Ammon's horn (tissue), 1 donor: Measurements from ENCODE around the gene OR1A2.
"Not testable (repeated sequence)": the region's sequence is repeated elsewhere in the genome, so short reads cannot be mapped to it uniquely, and the experiment has no call there.

Experiments
- DNase-seq: peaks from one replicate; pipeline ENCODE4 v3.0.0-alpha.2; 2016; ENCODE audit warnings: low spot score

OR1A2 gene, protein sequence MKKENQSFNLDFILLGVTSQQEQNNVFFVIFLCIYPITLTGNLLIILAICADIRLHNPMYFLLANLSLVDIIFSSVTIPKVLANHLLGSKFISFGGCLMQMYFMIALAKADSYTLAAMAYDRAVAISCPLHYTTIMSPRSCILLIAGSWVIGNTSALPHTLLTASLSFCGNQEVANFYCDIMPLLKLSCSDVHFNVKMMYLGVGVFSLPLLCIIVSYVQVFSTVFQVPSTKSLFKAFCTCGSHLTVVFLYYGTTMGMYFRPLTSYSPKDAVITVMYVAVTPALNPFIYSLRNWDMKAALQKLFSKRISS

GRCh38 chr17:3197219-3197618, at the start of gene OR1A2:
Gene OR1A2 (plus strand): TSS chr17:3197519. CDS start chr17:3197519, 0 bp downstream.
- no peak for DNase-seq

DNA sequence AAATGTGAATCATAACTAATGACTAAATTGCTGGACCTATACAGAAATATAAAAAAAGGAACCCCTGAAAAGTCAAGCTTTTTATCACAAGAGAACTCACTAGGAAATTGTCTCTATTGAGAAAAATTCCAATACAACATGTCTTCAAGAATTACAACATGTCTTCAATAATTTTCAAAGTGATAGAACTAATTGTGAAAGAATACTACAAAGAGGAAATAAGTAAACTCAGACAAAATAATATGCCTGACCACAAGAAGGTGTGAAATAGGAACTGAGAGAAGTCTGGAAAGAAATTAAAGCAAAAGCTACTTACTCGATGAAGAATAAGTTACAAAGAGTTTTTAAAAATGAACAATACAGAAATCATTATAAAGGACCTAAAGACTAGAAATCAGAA, 40.1 kb upstream of the OR1A2 start:
- no peak for DNase-seq

DNA sequence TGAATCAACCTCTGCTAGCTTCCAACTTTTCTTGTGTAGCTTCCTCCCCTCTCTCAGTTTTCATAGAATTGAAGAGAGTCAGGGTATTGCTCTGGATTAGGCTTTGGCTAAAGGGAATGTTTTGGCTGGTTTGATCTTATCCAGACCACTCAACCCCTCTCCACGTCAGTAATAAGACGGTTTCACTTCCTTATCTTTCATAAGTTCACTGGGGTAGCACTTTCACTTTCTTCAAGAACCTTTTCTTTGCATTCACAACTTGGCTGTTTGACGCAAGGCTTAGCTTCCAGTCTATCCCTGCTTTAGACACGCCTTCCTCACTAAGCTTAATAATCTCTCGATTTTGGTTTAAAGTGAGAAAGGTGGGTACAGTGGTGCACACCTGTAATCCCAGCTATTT, 29.7 kb upstream of the OR1A2 start:
- peak; percentile 34 for DNase-seq

DNA sequence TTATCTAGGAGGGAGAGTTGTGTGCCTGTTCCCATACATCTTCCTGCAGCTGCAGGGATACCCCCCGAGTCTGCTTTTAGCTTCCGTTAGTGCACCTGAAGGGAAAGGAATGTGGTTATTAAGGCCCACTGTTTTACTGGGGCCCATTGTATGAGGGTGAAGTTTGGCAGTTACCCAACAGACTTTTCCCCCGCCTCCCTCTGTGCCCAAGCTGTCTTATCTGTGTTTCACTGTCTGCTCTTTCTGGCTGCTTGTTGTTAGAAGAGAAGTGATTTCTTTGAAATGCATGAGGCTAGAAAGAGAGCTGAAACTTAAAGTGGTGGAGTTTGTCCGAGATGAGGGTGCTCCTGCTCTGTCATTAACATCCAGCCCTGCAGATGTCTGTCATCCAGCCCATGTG, 7.4 kb upstream of the OR1A2 start:
- DNase-seq, result no peak

- DNase-seq, result no peak
Observed at GRCh38 chr17:3207367-3207766, 10.0 kb downstream of the OR1A2 start, which contains the start of gene OR1A1. Gene OR1A1 (plus strand): TSS chr17:3207667. CDS start chr17:3215621, 7,954 bp downstream.

GRCh38 chr17:3208484-3208883, 11.2 kb downstream of the OR1A2 start:
- DNase-seq, result no peak

- DNase-seq, result no peak
Observed at GRCh38 chr17:3213001-3213400, 15.7 kb downstream of the OR1A2 start.

DNA sequence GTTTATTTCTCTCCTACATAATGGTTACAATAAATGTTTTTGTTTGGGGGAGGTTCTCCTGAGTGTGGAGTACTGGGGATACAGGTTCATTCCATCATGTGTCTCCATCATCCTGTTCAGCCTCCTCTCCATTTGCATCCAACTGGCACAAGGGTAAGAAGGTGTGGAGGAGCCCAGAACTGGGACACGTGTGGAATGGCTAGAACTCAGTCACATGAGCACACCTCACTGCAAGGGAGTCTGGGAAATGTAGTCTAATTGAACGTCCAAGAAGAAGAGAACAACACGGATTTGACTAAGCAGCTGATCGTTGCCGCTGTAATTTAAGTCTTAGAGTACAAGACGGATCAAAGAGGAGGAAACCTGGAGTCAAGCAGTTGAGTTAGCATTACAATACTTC, 16.3 kb downstream of the OR1A2 start:
- DNase-seq, result no peak

- DNase-seq, result not testable (repeated sequence)
Observed at GRCh38 chr17:3219978-3220377, 22.7 kb downstream of the OR1A2 start.

- DNase-seq, result no peak
Observed at GRCh38 chr17:3221850-3222249, 24.5 kb downstream of the OR1A2 start.

DNA sequence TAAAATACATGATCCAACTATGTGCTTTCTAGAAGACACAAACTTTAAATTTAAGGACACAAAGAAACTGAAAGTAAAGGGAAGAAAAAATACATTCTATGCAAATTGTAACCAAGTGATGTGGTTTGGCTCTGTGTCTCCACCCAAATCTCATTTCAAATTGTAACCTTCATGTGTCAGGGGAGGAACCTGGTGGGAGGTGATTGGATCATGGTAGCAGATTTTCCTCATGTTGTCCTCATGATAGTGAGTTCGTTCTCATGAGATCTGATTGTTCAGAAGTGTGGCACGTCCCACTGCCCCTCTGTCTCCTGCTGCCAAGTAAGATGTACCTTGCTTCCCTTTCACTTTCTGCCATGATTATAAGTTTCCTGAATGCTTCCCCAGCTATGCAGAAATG, 25.2 kb downstream of the OR1A2 start:
- no peak for DNase-seq

- DNase-seq, result not testable (repeated sequence)
Observed at GRCh38 chr17:3224721-3225352, 27.5 kb downstream of the OR1A2 start.

DNA sequence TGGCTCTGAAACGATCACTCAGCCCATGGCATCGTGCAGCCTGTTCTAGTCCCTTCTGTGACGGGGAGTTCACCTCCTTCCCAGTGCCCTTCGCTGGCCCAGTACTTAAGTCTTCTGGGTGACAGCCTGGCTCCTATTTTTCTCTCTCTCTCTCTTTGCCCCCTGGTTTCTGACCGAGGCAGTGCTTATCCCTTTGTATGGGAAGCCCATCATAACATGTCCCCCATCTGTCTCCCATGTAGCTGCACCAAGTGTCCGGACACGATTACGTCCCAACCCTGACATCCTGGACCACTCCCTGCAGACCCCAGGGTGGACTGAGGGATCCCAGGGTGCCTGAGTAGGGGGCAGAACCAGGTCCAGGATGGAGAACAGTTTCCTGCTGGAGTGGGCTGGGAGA, 35.0 kb downstream of the OR1A2 start:
- not testable (repeated sequence) for DNase-seq

DNA sequence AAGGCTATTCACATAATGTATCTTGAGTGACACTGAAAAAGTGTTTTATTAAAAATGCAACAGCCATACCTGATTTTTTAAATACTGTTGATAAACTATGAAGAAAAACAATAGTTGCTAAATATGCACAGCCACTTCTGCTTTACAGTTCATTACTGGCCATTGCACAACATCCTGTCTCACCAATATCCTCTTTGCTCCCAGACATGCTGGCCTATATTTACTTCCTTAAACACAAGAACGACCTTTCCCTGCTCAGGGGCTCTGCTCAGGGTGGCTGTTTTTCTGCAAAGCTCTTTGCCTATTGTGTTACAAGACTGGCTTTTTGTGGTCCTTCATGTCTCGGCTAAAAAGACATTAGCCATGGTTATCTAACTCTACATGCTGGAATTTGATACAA, 41.4 kb downstream of the OR1A2 start:
- DNase-seq, result peak; percentile 8

- DNase-seq, result not testable (repeated sequence)
Observed at GRCh38 chr17:3241044-3241443, 43.7 kb downstream of the OR1A2 start.

DNA sequence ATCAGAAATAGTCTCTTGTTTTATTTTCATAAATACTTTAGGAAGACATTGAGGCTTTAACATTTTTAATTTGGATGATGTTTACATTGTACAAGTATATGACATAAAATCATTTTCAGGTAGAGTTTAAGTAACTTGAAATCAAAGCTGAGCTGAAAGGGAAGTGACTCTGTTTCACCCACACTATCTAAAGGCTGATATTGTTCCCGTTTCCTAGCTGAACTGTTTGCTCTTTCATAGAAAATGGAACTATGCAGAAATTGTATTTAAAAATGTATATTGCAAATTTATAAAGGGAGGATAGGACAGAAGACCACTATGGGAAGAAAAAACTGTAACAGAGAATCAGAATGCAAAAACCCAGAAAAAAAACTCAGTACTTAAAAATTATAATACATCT, 47.5 kb downstream of the OR1A2 start:
- DNase-seq, result not testable (repeated sequence)
